HCT116 (cell line): ENCODE measurements around the gene LYPD6. TPM values are rescaled to one million over a fixed set of nuclear protein-coding genes. Genes with fewer than 3 reads are reported as not detected.

Source experiments
- ATAC-seq: fragments of 200-7000 bp; cut with Tn5 transposase; 2 replicates; pipeline ENCODE4 v1.9.1; 2020; ENCODE audit warnings: mild to moderate bottlenecking, moderate library complexity
- BruUV-seq: library from RNA; stranded (reverse); fragments of 400-500 nt; replicated peaks from 2 replicates; lab custom pipeline; 2021; lab: Mats Ljungman, UMichigan
- CTCF ChIA-PET: fragments of 300-600 bp; sonication (Branson Sonifier 250); formaldehyde crosslinking; loops from one replicate; lab custom pipeline; 2021; ENCODE audit warnings: antibody characterized with exemption; lab: Charles Lee
- POLR2A ChIA-PET: fragments of 300-600, 350-600 bp; sonication (Branson Sonifier 250); formaldehyde crosslinking; loops from one replicate; lab custom pipeline; 2021; ENCODE audit warnings: antibody characterized with exemption; lab: Charles Lee
- RAD21 ChIA-PET, 2 experiments: fragments of 300-600 bp; sonication (Branson Sonifier 250); formaldehyde crosslinking; loops; one replicate each; lab custom pipeline; 2023; ENCODE audit warnings: low total read pairs in 2 of 2; ENCODE audit not compliant: uncharacterized antibody in 2 of 2, unreplicated experiment in 2 of 2, low non-redundant PET in 1 of 2; lab: Charles Lee
- DNase-seq: peaks from one replicate; pipeline ENCODE4 v3.0.0-alpha.2; 2010; ENCODE audit warnings: low read depth, low spot score
- H2AFZ ChIP-seq: fragments of 200-600 bp; shearing (Covaris generic), sonication (generic); 2 replicates; pipeline ENCODE4 v1.6.1; 2017; ENCODE audit warnings: low read depth, mixed run types, mixed read lengths, antibody characterized with exemption, low read length; ENCODE audit not compliant: poor library complexity, severe bottlenecking
- H3K27ac ChIP-seq: 2 replicates; pipeline ENCODE4 v1.5.1; 2012; ENCODE audit warnings: low read depth, low read length
- H3K27me3 ChIP-seq: fragments of 200-600 bp; sonication (generic); 2 replicates; pipeline ENCODE4 v1.6.1; 2016; ENCODE audit warnings: mixed run types, low read length, mixed read lengths; ENCODE audit not compliant: insufficient read depth
- H3K36me3 ChIP-seq, 2 experiments: fragments of 200-500 bp in 1 of 2; fragments of 200-600 bp in 1 of 2; sonication (Bioruptor generic) in 1 of 2; sonication (generic) in 1 of 2; 2 replicates each; pipeline versions ENCODE4 v1.5.1 to v1.6.1; 2014 to 2016; ENCODE audit warnings: low read length in 2 of 2, inconsistent platforms in 1 of 2, mixed read lengths in 1 of 2, mixed run types in 1 of 2; ENCODE audit not compliant: insufficient read depth in 2 of 2, control insufficient read depth in 1 of 2
- H3K4me1 ChIP-seq, 2 experiments: fragments of 200-600 bp in 1 of 2; sonication (generic) in 1 of 2; 2 replicates each; pipeline versions ENCODE4 v1.5.1 to v1.6.1; 2012 to 2017; ENCODE audit warnings: low read length in 2 of 2, inconsistent platforms in 1 of 2, mild to moderate bottlenecking in 1 of 2, mixed read lengths in 1 of 2, mixed run types in 1 of 2, moderate library complexity in 1 of 2; ENCODE audit not compliant: insufficient read depth in 2 of 2, control insufficient read depth in 1 of 2
- H3K4me2 ChIP-seq: fragments of 200-600 bp; sonication (generic); 2 replicates; pipeline ENCODE4 v1.6.1; 2017; ENCODE audit warnings: mixed run types, low read length, mixed read lengths
- H3K4me3 ChIP-seq, 2 experiments: fragments of 200-600 bp in 1 of 2; sonication (generic) in 1 of 2; replicated peaks in 1 of 2; 2 replicates each; pipeline ENCODE4 v1.5.1; 2011 to 2016; ENCODE audit warnings: low read length in 2 of 2, control low read depth in 1 of 2, low read depth in 1 of 2, mild to moderate bottlenecking in 1 of 2, mixed read lengths in 1 of 2, mixed run types in 1 of 2
- H3K79me2 ChIP-seq: fragments of 200-600 bp; sonication (generic); 2 replicates; pipeline ENCODE4 v1.6.1; 2017; ENCODE audit warnings: mild to moderate bottlenecking, mixed run types, low read length, moderate library complexity, mixed read lengths; ENCODE audit not compliant: insufficient read depth
- H3K9ac ChIP-seq: fragments of 200-600 bp; sonication (generic); 2 replicates; pipeline ENCODE4 v1.6.1; 2016; ENCODE audit warnings: low read length, mixed read lengths
- H3K9me2 ChIP-seq: fragments of 200-600 bp; sonication (generic), shearing (Covaris generic); 2 replicates; pipeline ENCODE4 v1.6.1; 2017; ENCODE audit warnings: mixed run types, mild to moderate bottlenecking, moderate library complexity; ENCODE audit not compliant: insufficient read depth
- H3K9me3 ChIP-seq, 2 experiments: fragments of 200-500 bp in 1 of 2; fragments of 200-600 bp in 1 of 2; sonication (Bioruptor generic) in 1 of 2; sonication (generic) in 1 of 2; 2 replicates each; pipeline ENCODE4 v1.6.1; 2014 to 2017; ENCODE audit warnings: low read length in 2 of 2, mixed read lengths in 2 of 2, inconsistent platforms in 1 of 2, low read depth in 1 of 2, mild to moderate bottlenecking in 1 of 2, mixed run types in 1 of 2, moderate library complexity in 1 of 2; ENCODE audit not compliant: control insufficient read depth in 1 of 2, insufficient read depth in 1 of 2
- H4K20me1 ChIP-seq: fragments of 200-600 bp; sonication (generic), shearing (Covaris generic); 2 replicates; pipeline ENCODE4 v1.6.1; 2017; ENCODE audit warnings: mixed run types, mild to moderate bottlenecking, moderate library complexity; ENCODE audit not compliant: insufficient read depth
- CBX3 ChIP-seq: IDR thresholded peaks from 2 replicates; pipeline ENCODE4 v1.6.1; 2012; ENCODE audit warnings: low read depth
- CEBPB ChIP-seq: IDR thresholded peaks from 2 replicates; pipeline ENCODE4 v1.6.1; 2012; ENCODE audit warnings: low read depth
- EGR1 ChIP-seq: IDR thresholded peaks from 2 replicates; pipeline ENCODE4 v1.6.1; 2012; ENCODE audit warnings: low read depth
- ELF1 ChIP-seq: IDR thresholded peaks from 2 replicates; pipeline ENCODE4 v1.6.1; 2012; ENCODE audit warnings: low read depth, borderline replicate concordance
- EZH2 ChIP-seq: fragments of 200-600 bp; sonication (generic); IDR thresholded peaks from 2 replicates; pipeline ENCODE4 v1.6.1; 2017; ENCODE audit warnings: antibody characterized with exemption, mixed run types
- EZH2phosphoT487 ChIP-seq: fragments of 200-600 bp; IDR thresholded peaks from 2 replicates; pipeline ENCODE4 v1.6.1; 2018; ENCODE audit warnings: antibody characterized with exemption, borderline replicate concordance
- FOSL1 ChIP-seq: IDR thresholded peaks from 2 replicates; pipeline ENCODE4 v1.6.1; 2012; ENCODE audit warnings: low read depth
- POLR2AphosphoS5 ChIP-seq: IDR thresholded peaks from 2 replicates; pipeline ENCODE4 v1.6.1; 2011; ENCODE audit warnings: mild to moderate bottlenecking, low read depth, low read length, moderate library complexity
- RAD21 ChIP-seq: IDR thresholded peaks from 2 replicates; pipeline ENCODE4 v1.6.1; 2012; ENCODE audit warnings: low read depth, mild to moderate bottlenecking
- SP1 ChIP-seq: IDR thresholded peaks from 2 replicates; pipeline ENCODE4 v1.6.1; 2012; ENCODE audit warnings: low read depth
- YY1 ChIP-seq: IDR thresholded peaks from 2 replicates; pipeline ENCODE4 v1.6.1; 2011; ENCODE audit warnings: low read length, low read depth, moderate library complexity, mild to moderate bottlenecking; ENCODE audit not compliant: insufficient replicate concordance; ENCODE audit errors: extremely low read depth
- ZFX ChIP-seq: fragments of 450-650 bp; IDR thresholded peaks from 2 replicates; pipeline ENCODE4 v1.6.1; 2017
- ZNF274 ChIP-seq: fragments of 200-500 bp; sonication (Bioruptor generic); IDR thresholded peaks from 2 replicates; pipeline ENCODE4 v1.6.1; 2014; ENCODE audit warnings: mild to moderate bottlenecking, low read depth, low read length, inconsistent platforms
- intact Hi-C: fragments of 100-400 bp; cut with micrococcal nuclease; formaldehyde crosslinking; loops from 2 replicates; pipeline ENCODE4 v1.10.0; 2022
- total RNA-seq: library from RNA; stranded (reverse); gene quantifications from one replicate; pipeline ENCODE4 v1.2.1, GENCODE V29; 2021; ENCODE audit not compliant: unreplicated experiment
- TF ChIP-seq, protein P1 (sequence below): IDR thresholded peaks from 2 replicates; pipeline ENCODE4 v1.6.1; 2012; ENCODE audit warnings: low read depth
- TF ChIP-seq, protein P2 (sequence below): IDR thresholded peaks from 2 replicates; pipeline ENCODE4 v1.6.1; 2011; ENCODE audit warnings: mild to moderate bottlenecking, low read length, moderate library complexity; ENCODE audit not compliant: insufficient replicate concordance; ENCODE audit errors: extremely low read depth
- TF ChIP-seq, protein P3 (sequence below): IDR thresholded peaks from 2 replicates; pipeline ENCODE4 v1.6.1; 2012

The LYPD6 gene
- total RNA-seq, 1 experiment from 2014 or later: 3.0 TPM

DNA sequence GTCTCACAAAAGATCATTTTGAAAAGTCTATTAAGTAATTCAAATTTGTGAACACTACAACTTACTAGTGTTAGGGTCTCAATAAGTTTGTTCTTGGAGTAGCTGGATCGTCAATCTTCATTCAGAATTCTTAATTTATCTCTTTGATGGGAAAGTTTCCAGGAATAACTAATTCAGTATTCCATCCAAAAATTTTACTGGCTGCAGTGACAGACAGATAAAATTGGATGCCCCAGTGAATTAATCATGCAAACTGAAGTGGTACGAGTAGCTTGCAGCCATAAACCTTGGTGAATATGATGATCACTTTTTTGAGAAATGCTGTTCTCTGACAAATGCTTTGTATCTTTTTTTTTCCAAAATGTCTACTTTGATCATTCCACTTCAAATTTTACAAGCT, 112.8 kb downstream of the LYPD6 start:
- POLR2A ChIA-PET: no interaction called here
- Histone ChIP-seq H3K9me2 (no peaks in the 10 kb centered on the region), H3K4me1 (no peaks in the 10 kb centered on the region), H3K4me3 (no peak overlapping the region), H3K9ac (no peak overlapping the region), H3K27me3 (no peaks in the 10 kb centered on the region), H3K4me2 (no peak overlapping the region), H3K27ac (no peak overlapping the region), H4K20me1 (no peaks in the 10 kb centered on the region), H3K36me3 (no peaks in the 10 kb centered on the region), H3K9me3 (no peaks in the 10 kb centered on the region)
- intact Hi-C loops: no loop called here
- no TSS peak for BruUV-seq
- CTCF ChIA-PET: no interaction called here
- TF ChIP-seq, protein P1, sequence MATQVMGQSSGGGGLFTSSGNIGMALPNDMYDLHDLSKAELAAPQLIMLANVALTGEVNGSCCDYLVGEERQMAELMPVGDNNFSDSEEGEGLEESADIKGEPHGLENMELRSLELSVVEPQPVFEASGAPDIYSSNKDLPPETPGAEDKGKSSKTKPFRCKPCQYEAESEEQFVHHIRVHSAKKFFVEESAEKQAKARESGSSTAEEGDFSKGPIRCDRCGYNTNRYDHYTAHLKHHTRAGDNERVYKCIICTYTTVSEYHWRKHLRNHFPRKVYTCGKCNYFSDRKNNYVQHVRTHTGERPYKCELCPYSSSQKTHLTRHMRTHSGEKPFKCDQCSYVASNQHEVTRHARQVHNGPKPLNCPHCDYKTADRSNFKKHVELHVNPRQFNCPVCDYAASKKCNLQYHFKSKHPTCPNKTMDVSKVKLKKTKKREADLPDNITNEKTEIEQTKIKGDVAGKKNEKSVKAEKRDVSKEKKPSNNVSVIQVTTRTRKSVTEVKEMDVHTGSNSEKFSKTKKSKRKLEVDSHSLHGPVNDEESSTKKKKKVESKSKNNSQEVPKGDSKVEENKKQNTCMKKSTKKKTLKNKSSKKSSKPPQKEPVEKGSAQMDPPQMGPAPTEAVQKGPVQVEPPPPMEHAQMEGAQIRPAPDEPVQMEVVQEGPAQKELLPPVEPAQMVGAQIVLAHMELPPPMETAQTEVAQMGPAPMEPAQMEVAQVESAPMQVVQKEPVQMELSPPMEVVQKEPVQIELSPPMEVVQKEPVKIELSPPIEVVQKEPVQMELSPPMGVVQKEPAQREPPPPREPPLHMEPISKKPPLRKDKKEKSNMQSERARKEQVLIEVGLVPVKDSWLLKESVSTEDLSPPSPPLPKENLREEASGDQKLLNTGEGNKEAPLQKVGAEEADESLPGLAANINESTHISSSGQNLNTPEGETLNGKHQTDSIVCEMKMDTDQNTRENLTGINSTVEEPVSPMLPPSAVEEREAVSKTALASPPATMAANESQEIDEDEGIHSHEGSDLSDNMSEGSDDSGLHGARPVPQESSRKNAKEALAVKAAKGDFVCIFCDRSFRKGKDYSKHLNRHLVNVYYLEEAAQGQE: no peak
- TF ChIP-seq, all 23 proteins: peak for 0
- RAD21 ChIA-PET: no interaction called here
- no peak for DNase-seq
- H3K79me2 ChIP-seq: no peaks in the 10 kb centered on the region
- ATAC-seq: no peak
- no peak overlapping the region for H2AFZ ChIP-seq

DNA sequence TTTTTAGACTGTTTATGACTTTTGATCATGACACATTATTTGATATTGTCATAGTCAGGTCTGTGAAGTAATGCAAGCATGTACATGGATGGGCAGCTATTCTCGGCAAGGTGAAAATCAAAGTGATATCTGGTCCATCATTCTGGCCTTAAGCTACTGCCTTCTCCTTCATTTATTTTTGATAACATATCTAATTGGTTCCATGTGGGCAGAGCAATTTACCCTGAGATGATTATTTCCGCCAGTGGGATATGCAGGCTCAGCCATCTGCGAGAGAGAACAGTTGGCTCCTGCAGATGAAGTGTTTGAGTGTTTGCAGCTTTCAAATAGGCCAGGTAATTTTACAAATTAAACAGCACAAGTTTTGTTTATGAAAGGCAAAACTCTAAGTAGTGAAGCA, 116.4 kb downstream of the LYPD6 start:
- BruUV-seq: no TSS peak
- ATAC-seq (no peak), DNase-seq (no peak)
- no peaks in the 10 kb centered on the region for H3K9me3 ChIP-seq
- no peaks in the 10 kb centered on the region for H3K27me3 ChIP-seq
- CTCF ChIA-PET: no interaction called here
- H4K20me1 ChIP-seq: no peaks in the 10 kb centered on the region
- H3K4me2 ChIP-seq: no peak overlapping the region
- H3K4me3 ChIP-seq: no peak overlapping the region
- POLR2A ChIA-PET: no interaction called here
- no peak overlapping the region for H2AFZ ChIP-seq
- H3K79me2 ChIP-seq: no peaks in the 10 kb centered on the region
- intact Hi-C loops: no loop called here
- RAD21 ChIA-PET: no interaction called here
- H3K4me1 ChIP-seq: no peaks in the 10 kb centered on the region
- no peaks in the 10 kb centered on the region for H3K36me3 ChIP-seq
- H3K9me2 ChIP-seq: no peaks in the 10 kb centered on the region
- no peak overlapping the region for H3K27ac ChIP-seq
- H3K9ac ChIP-seq: no peak overlapping the region
- no peak for TF ChIP-seq ELF1
- TF ChIP-seq CEBPB: no peak
- no peak for TF ChIP-seq EZH2
- TF ChIP-seq, protein P2, sequence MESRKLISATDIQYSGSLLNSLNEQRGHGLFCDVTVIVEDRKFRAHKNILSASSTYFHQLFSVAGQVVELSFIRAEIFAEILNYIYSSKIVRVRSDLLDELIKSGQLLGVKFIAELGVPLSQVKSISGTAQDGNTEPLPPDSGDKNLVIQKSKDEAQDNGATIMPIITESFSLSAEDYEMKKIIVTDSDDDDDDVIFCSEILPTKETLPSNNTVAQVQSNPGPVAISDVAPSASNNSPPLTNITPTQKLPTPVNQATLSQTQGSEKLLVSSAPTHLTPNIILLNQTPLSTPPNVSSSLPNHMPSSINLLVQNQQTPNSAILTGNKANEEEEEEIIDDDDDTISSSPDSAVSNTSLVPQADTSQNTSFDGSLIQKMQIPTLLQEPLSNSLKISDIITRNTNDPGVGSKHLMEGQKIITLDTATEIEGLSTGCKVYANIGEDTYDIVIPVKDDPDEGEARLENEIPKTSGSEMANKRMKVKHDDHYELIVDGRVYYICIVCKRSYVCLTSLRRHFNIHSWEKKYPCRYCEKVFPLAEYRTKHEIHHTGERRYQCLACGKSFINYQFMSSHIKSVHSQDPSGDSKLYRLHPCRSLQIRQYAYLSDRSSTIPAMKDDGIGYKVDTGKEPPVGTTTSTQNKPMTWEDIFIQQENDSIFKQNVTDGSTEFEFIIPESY: no peak
- no peak for TF ChIP-seq POLR2AphosphoS5
- no peak for TF ChIP-seq ZFX
- TF ChIP-seq SP1: no peak
- no peak for TF ChIP-seq YY1
- no peak for TF ChIP-seq EZH2phosphoT487
- no peak for TF ChIP-seq EGR1
- TF ChIP-seq FOSL1: no peak
- TF ChIP-seq CBX3: no peak
- TF ChIP-seq RAD21: no peak
- TF ChIP-seq, protein P3, sequence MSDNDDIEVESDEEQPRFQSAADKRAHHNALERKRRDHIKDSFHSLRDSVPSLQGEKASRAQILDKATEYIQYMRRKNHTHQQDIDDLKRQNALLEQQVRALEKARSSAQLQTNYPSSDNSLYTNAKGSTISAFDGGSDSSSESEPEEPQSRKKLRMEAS: no peak
- TF ChIP-seq ZNF274: no peak
